NT2/D1 (cell line): ENCODE measurements around the gene SPRTN.

Experiments used
- DNase-seq: peaks from one replicate; pipeline ENCODE4 v3.0.0-alpha.2; 2011; ENCODE audit warnings: low read depth, low spot score
- H3K27me3 ChIP-seq: 2 replicates; pipeline ENCODE4 v1.6.0; 2011; ENCODE audit warnings: mild to moderate bottlenecking; ENCODE audit not compliant: insufficient read length, insufficient read depth
- H3K36me3 ChIP-seq: 2 replicates; pipeline ENCODE4 v1.6.1; 2011; ENCODE audit warnings: mild to moderate bottlenecking, low read length, mixed read lengths; ENCODE audit not compliant: insufficient read depth, insufficient read length
- H3K4me1 ChIP-seq: 2 replicates; pipeline ENCODE4 v1.5.1; 2011; ENCODE audit not compliant: insufficient read depth, insufficient read length
- H3K4me3 ChIP-seq: 2 replicates; pipeline ENCODE4 v1.5.1; 2011; ENCODE audit warnings: low read depth; ENCODE audit not compliant: insufficient read length
- H3K9ac ChIP-seq: 2 replicates; pipeline ENCODE4 v1.6.0; 2011; ENCODE audit warnings: low read depth; ENCODE audit not compliant: insufficient read length
- H3K9me3 ChIP-seq: 2 replicates; pipeline ENCODE4 v1.5.1; 2011; ENCODE audit warnings: mild to moderate bottlenecking, low read length; ENCODE audit not compliant: insufficient read depth
- SUZ12 ChIP-seq: IDR thresholded peaks from 2 replicates; pipeline ENCODE4 v1.6.1; 2011; ENCODE audit not compliant: insufficient read length, insufficient read depth; ENCODE audit errors: extremely low read depth
- YY1 ChIP-seq: IDR thresholded peaks from 2 replicates; pipeline ENCODE4 v1.6.1; 2011; ENCODE audit not compliant: insufficient read length, insufficient read depth
- ZNF274 ChIP-seq: IDR thresholded peaks from 2 replicates; pipeline ENCODE4 v1.6.1; 2011; ENCODE audit warnings: mild to moderate bottlenecking, low read depth, low read length

The SPRTN gene

GRCh38 chr1:231351816-231352215 lies 13.7 kb downstream of the SPRTN start:
- Histone ChIP-seq H3K36me3 (peaks cover 68% of the 10 kb centered on the region), H3K4me1 (no peaks in the 10 kb centered on the region), H3K9me3 (no peaks in the 10 kb centered on the region), H3K27me3 (no peaks in the 10 kb centered on the region), H3K9ac (no peak overlapping the region), H3K4me3 (no peak overlapping the region)
- TF ChIP-seq SUZ12 (no peak), YY1 (no peak), ZNF274 (no peak)
- no peak for DNase-seq

- Histone ChIP-seq H3K36me3 (peaks cover 55% of the 10 kb centered on the region), H3K4me1 (no peaks in the 10 kb centered on the region), H3K9me3 (no peaks in the 10 kb centered on the region), H3K27me3 (no peaks in the 10 kb centered on the region), H3K9ac (no peak overlapping the region), H3K4me3 (no peak overlapping the region)
- DNase-seq = no peak
- TF ChIP-seq ZNF274 (no peak), SUZ12 (no peak), YY1 (no peak)
Measured at GRCh38 chr1:231353086-231353485, 15.0 kb downstream of the SPRTN start.

- H3K9me3 ChIP-seq = no peaks in the 10 kb centered on the region
- H3K4me1 ChIP-seq = no peaks in the 10 kb centered on the region
- TF ChIP-seq SUZ12 (no peak), ZNF274 (no peak), YY1 (no peak)
- peaks cover 42% of the 10 kb centered on the region for H3K36me3 ChIP-seq
- H3K27me3 ChIP-seq = no peaks in the 10 kb centered on the region
- no peak overlapping the region for H3K9ac ChIP-seq
- DNase-seq = no peak
- H3K4me3 ChIP-seq = no peak overlapping the region
Measured at GRCh38 chr1:231354330-231355020, 16.4 kb downstream of the SPRTN start.

- DNase-seq = no peak
- no peak overlapping the region for H3K9ac ChIP-seq
- H3K9me3 ChIP-seq = no peaks in the 10 kb centered on the region
- no peak overlapping the region for H3K4me3 ChIP-seq
- no peaks in the 10 kb centered on the region for H3K27me3 ChIP-seq
- peaks cover 37% of the 10 kb centered on the region for H3K36me3 ChIP-seq
- no peak for TF ChIP-seq YY1
- no peak for TF ChIP-seq ZNF274
- TF ChIP-seq SUZ12 = no peak
- H3K4me1 ChIP-seq = no peaks in the 10 kb centered on the region
Measured at GRCh38 chr1:231355171-231355570, 17.1 kb downstream of the SPRTN start.

GRCh38 chr1:231357187-231357772 lies 19.2 kb downstream of the SPRTN start:
- peaks cover 20% of the 10 kb centered on the region for H3K36me3 ChIP-seq
- H3K9ac ChIP-seq = no peak overlapping the region
- H3K27me3 ChIP-seq = no peaks in the 10 kb centered on the region
- DNase-seq = no peak
- H3K4me3 ChIP-seq = no peak overlapping the region
- no peaks in the 10 kb centered on the region for H3K9me3 ChIP-seq
- TF ChIP-seq SUZ12 (no peak), YY1 (no peak), ZNF274 (no peak)
- no peaks in the 10 kb centered on the region for H3K4me1 ChIP-seq

GRCh38 chr1:231357831-231358354 lies 19.8 kb downstream of the SPRTN start:
- no peak overlapping the region for H3K9ac ChIP-seq
- H3K36me3 ChIP-seq = peaks cover 14% of the 10 kb centered on the region
- no peaks in the 10 kb centered on the region for H3K9me3 ChIP-seq
- H3K4me1 ChIP-seq = no peaks in the 10 kb centered on the region
- TF ChIP-seq SUZ12 (no peak), ZNF274 (no peak), YY1 (no peak)
- peak; percentile 44 for DNase-seq
- no peak overlapping the region for H3K4me3 ChIP-seq
- H3K27me3 ChIP-seq = no peaks in the 10 kb centered on the region

- no peaks in the 10 kb centered on the region for H3K4me1 ChIP-seq
- no peaks in the 10 kb centered on the region for H3K9me3 ChIP-seq
- TF ChIP-seq ZNF274 = no peak
- no peak for TF ChIP-seq SUZ12
- TF ChIP-seq YY1 = no peak
- no peak overlapping the region for H3K4me3 ChIP-seq
- DNase-seq = no peak
- peaks cover 4% of the 10 kb centered on the region for H3K36me3 ChIP-seq
- H3K9ac ChIP-seq = no peak overlapping the region
- H3K27me3 ChIP-seq = no peaks in the 10 kb centered on the region
Measured at GRCh38 chr1:231359113-231359512, 21.0 kb downstream of the SPRTN start.
